MCF 10A (cell line): ENCODE results near the gene GZMA. TPM values are rescaled to one million over a fixed set of nuclear protein-coding genes. Genes with fewer than 3 reads are reported as not detected.

ENCODE experiments used
- BruUV-seq: library from RNA; stranded (reverse); fragments of 400-500 nt; replicated peaks from 2 replicates; lab custom pipeline; 2021; lab: Mats Ljungman, UMichigan
- CTCF ChIA-PET: fragments of 300-600 bp; sonication (Branson Sonifier 250); formaldehyde crosslinking; extraction: SDS; loops from one replicate; lab custom pipeline; 2021; ENCODE audit warnings: antibody characterized with exemption, inconsistent platforms; lab: Yijun Ruan, JAX
- POLR2A ChIA-PET: fragments of 300-600, 350-650 bp; sonication (Branson Sonifier 250); formaldehyde crosslinking; extraction: SDS; loops from one replicate; lab custom pipeline; 2020; ENCODE audit warnings: antibody characterized with exemption, inconsistent platforms; lab: Yijun Ruan, JAX
- DNase-seq: peaks from one replicate; pipeline ENCODE4 v3.0.0-alpha.2; 2018; ENCODE audit not compliant: unreplicated experiment
- H3K27ac Mint-ChIP-seq: one replicate; pipeline ENCODE4 v1.8.0; 2022; ENCODE audit warnings: mild to moderate bottlenecking, low read depth, mixed read lengths; ENCODE audit not compliant: unreplicated experiment
- H3K27me3 Mint-ChIP-seq: one replicate; pipeline ENCODE4 v1.8.0; 2022; ENCODE audit warnings: mixed read lengths; ENCODE audit not compliant: insufficient read depth, unreplicated experiment
- H3K36me3 Mint-ChIP-seq: one replicate; pipeline ENCODE4 v1.8.0; 2022; ENCODE audit warnings: mild to moderate bottlenecking, moderate library complexity, mixed read lengths; ENCODE audit not compliant: insufficient read depth, unreplicated experiment
- H3K4me1 Mint-ChIP-seq: one replicate; pipeline ENCODE4 v1.8.0; 2022; ENCODE audit warnings: mixed read lengths; ENCODE audit not compliant: insufficient read depth, unreplicated experiment
- H3K4me3 Mint-ChIP-seq: one replicate; pipeline ENCODE4 v1.8.0; 2022; ENCODE audit warnings: mild to moderate bottlenecking, moderate library complexity, mixed read lengths; ENCODE audit not compliant: unreplicated experiment
- H3K9me3 Mint-ChIP-seq: one replicate; pipeline ENCODE4 v1.8.0; 2022; ENCODE audit warnings: mixed read lengths; ENCODE audit not compliant: unreplicated experiment
- intact Hi-C: fragments of 100-400 bp; cut with micrococcal nuclease; formaldehyde crosslinking; loops from 2 replicates; pipeline ENCODE4 v1.14.1; 2022
- total RNA-seq: library from RNA; stranded (reverse); gene quantifications from 2 replicates; pipeline ENCODE4 v1.2.3, GENCODE V29; 2022
- TF ChIP-seq, protein P1 (sequence below): fragments of 200-600 bp; IDR thresholded peaks from one replicate; pipeline ENCODE4 v1.8.0; 2022; ENCODE audit warnings: antibody characterized with exemption, mild to moderate bottlenecking; ENCODE audit not compliant: unreplicated experiment

Gene GZMA
- total RNA-seq, 1 experiment from 2014 or later, result not detected

DNA sequence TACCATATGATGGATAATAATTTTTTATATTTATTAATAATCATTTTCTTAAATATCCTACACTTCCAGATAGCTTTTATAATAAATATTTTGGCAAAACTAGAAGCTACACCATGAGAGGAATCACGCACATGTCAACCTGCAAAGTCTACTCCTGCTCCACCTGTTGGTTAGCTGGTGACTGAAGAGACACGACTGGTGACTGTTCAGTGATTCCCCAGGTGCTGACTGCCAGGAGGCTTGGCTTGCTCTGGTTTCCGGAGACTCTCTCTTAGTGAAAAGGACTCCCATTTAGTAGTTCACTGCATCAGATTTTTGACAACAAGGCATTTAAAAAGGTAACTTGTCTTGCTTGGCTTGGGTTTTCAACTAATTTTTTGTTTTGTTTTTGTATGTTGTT lies 20.9 kb downstream of the GZMA start:
- BruUV-seq, result no TSS peak
- no peaks in the 10 kb centered on the region for H3K9me3 Mint-ChIP-seq
- TF ChIP-seq, protein P1, sequence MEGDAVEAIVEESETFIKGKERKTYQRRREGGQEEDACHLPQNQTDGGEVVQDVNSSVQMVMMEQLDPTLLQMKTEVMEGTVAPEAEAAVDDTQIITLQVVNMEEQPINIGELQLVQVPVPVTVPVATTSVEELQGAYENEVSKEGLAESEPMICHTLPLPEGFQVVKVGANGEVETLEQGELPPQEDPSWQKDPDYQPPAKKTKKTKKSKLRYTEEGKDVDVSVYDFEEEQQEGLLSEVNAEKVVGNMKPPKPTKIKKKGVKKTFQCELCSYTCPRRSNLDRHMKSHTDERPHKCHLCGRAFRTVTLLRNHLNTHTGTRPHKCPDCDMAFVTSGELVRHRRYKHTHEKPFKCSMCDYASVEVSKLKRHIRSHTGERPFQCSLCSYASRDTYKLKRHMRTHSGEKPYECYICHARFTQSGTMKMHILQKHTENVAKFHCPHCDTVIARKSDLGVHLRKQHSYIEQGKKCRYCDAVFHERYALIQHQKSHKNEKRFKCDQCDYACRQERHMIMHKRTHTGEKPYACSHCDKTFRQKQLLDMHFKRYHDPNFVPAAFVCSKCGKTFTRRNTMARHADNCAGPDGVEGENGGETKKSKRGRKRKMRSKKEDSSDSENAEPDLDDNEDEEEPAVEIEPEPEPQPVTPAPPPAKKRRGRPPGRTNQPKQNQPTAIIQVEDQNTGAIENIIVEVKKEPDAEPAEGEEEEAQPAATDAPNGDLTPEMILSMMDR, result no peak
- no peak overlapping the region for H3K4me3 Mint-ChIP-seq
- intact Hi-C loops, result no loop called here
- ChIA-PET POLR2A (interaction anchor here (0.9 kb wide), 1 partner anchor 580 kb away, joined by 4 read pairs; no protein-coding TSS in a partner anchor), CTCF (no interaction called here)
- H3K36me3 Mint-ChIP-seq, result no peaks in the 10 kb centered on the region
- no peak overlapping the region for H3K27ac Mint-ChIP-seq
- H3K27me3 Mint-ChIP-seq, result peaks cover 74% of the 10 kb centered on the region
- no peaks in the 10 kb centered on the region for H3K4me1 Mint-ChIP-seq
- DNase-seq, result no peak

DNA sequence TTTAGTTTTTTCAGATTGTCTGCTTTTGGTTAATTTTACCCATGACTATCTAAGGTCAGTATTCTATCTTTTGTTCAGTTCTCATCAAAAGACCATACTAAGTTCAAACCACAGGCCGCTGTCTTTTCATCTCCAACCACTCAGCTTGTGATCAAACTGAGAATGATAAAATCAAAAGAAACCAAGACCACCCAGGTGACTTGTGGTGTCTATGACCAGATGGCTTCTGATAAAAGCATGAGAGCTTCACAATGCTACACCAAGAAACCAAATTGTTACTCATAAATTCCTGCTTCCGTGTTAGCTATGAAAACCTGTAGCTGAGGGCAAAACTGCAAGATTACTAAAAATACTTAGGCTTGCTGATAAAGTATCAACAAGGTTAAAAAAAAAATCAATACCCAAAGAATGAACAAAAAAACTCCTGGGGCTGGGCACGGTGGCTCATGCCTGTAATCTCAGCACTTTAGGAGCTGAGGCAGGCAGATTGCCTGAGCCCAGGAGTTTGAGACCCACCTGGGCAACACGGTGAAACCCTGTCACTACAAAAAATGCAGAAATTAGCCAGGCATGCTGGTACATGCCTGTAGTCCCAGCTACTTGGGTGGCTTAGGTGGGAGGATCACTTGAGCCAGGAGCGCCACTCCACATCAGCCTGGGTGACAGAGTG lies 31.7 kb downstream of the GZMA start:
- CTCF ChIA-PET, result interaction anchor here (0.7 to 1.2 kb wide), 2 partner anchors 73 to 230 kb away, joined by 3 to 5 read pairs; no protein-coding TSS in a partner anchor
- H3K4me1 Mint-ChIP-seq, result no peaks in the 10 kb centered on the region
- H3K9me3 Mint-ChIP-seq, result no peaks in the 10 kb centered on the region
- H3K4me3 Mint-ChIP-seq, result no peak overlapping the region
- TF ChIP-seq, protein P1, result no peak
- intact Hi-C loops, result no loop called here
- POLR2A ChIA-PET, result interaction anchor here (0.6 kb wide), 1 partner anchor 223 kb away, joined by 3 read pairs; no protein-coding TSS in a partner anchor
- H3K36me3 Mint-ChIP-seq, result no peaks in the 10 kb centered on the region
- no peak for DNase-seq
- H3K27ac Mint-ChIP-seq, result no peak overlapping the region
- H3K27me3 Mint-ChIP-seq, result peaks cover 81% of the 10 kb centered on the region
- BruUV-seq, result no TSS peak

DNA sequence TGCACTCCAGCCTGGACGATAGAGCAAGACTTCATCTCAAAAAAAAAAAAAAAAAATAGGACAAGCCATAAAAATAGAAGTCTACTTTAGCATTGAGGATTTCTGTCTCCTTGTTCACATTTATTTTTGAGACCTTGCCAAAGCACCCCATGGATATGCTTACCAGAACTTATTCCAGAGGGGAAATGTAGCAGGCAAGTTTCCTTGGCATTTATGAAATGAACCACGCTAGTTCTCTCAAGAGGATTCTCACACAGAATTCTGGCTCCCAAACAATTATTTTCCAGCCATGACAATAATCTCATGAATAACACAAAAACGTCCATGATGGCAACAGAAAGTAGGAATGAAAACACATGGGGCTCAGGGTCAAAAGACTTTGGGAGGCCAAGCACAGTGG lies 34.1 kb downstream of the GZMA start:
- intact Hi-C loops, result no loop called here
- H3K4me1 Mint-ChIP-seq, result no peaks in the 10 kb centered on the region
- H3K27me3 Mint-ChIP-seq, result peaks cover 62% of the 10 kb centered on the region
- BruUV-seq, result no TSS peak
- no peak overlapping the region for H3K27ac Mint-ChIP-seq
- POLR2A ChIA-PET, result interaction anchor here (0.6 kb wide), 1 partner anchor 393 kb away, joined by 3 read pairs; no protein-coding TSS in a partner anchor
- CTCF ChIA-PET, result interaction anchor here (1.4 kb wide), 1 partner anchor 10 kb away, joined by 4 read pairs; no protein-coding TSS in a partner anchor
- H3K36me3 Mint-ChIP-seq, result no peaks in the 10 kb centered on the region
- no peak for DNase-seq
- TF ChIP-seq, protein P1, result no peak
- no peaks in the 10 kb centered on the region for H3K9me3 Mint-ChIP-seq
- H3K4me3 Mint-ChIP-seq, result no peak overlapping the region

DNA sequence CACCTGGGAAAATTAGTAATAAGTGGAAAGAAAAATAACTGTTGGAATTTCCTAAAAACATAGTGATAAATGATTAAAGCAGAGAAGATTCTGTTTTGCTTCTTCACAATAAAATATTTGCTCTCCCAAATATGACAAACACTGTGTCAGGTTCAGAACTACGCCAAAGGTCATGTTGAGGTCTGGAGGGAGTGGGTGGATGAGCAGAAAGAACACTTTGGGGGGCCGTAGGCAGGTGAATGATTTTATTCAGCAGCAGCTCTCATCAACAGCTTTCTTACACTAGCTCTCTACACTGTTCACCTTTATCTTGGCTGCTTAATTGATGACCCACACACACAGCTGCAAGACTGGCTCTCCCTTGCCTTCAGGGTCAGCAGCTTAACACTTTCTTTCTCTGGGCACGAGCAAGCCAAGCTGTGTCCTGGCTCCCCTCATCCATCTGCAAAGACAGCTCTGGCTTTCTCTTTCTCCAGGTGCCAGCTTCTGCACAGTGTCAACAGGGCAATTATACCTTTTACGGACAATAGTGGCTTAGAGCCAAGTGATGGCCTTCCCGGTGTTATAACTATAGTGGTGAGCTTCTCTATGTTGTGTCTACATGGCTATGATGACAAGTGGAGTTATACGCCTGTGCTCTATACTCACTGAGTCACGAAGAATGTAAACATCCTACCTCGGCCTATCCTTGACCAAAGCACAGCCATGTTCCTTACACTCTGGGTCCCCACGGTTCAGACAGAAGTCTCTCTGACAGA lies 38.6 kb downstream of the GZMA start:
- CTCF ChIA-PET, result interaction anchor here (0.7 to 4.1 kb wide), 6 partner anchors 19 to 297 kb away, joined by 3 to 35 read pairs (median 4); partner anchors contain the start of gene GPX8

More for the DNA sequence above, 38.6 kb downstream of the GZMA start:
- Mint-ChIP-seq H3K36me3 (no peaks in the 10 kb centered on the region), H3K4me3 (no peak overlapping the region), H3K27me3 (peaks cover 69% of the 10 kb centered on the region), H3K9me3 (no peaks in the 10 kb centered on the region), H3K27ac (no peak overlapping the region), H3K4me1 (no peaks in the 10 kb centered on the region)
- intact Hi-C loops, result loop anchor here (10.0 kb wide), 1 partner anchor 626 kb away; the partner anchor contains the start of gene SNX18
- TF ChIP-seq, protein P1, result no peak
- POLR2A ChIA-PET, result interaction anchor here (0.6 kb wide), 1 partner anchor 1597 kb away, joined by 3 read pairs; no protein-coding TSS in a partner anchor
- no peak for DNase-seq
- no TSS peak for BruUV-seq
